ENCODE results near the gene ZSWIM6. TPM values are rescaled to one million over a fixed set of nuclear protein-coding genes. Genes with fewer than 3 reads are reported as not detected.

The ZSWIM6 gene
- total RNA-seq, 1 donor from 2014 or later: 20.3 TPM

DNA sequence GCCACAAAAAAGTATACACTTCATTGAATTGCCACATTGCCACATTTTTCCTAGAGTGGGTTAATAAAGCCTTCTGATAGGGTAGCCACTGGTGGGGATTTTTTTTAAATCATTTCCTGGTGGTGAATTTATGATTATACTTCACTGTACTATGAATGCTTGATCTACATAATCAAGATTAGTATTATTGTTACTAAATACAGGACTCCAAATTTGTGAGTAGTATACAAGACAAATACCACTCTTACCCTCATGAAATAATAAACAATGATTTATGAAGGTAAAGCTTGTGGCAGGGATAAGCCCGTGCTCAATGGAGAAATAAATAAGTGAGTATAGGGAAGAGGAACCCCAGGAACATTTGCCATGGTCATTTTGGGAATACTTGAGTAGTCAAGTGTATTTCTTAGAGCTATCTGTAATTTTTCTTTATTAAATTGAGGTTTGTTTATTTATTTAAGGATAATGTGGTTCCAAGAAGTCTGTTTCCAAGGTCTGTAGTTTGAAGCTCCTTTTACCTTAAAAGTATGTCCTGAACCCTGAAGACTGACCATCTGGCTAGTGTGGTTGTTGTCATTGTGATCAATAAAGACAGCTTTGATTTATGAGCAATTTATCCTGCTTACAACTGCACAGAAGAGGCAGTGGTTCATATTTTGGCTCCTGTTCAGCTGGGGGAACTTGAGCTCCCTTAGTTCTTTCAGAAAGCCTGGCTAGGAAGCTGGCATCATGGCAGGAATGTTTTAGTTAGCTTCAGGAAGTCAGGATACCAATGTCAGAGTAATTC lies 118.6 kb downstream of the ZSWIM6 start:
- Mint-ChIP-seq H3K4me1 (ENCODE audit: low read depth) (peaks cover 61% of the 10 kb centered on the region), H3K27ac (ENCODE audit: unreplicated experiment) (peak overlapping the region; percentile 96), H3K36me3 (ENCODE audit: low read depth) (peaks cover 4% of the 10 kb centered on the region), H3K9me3 (ENCODE audit: low read depth) (peaks cover 12% of the 10 kb centered on the region), H3K4me3 (ENCODE audit: unreplicated experiment) (no peak overlapping the region), H3K27me3 (ENCODE audit: low read depth) (no peaks in the 10 kb centered on the region)
- DNase-seq (ENCODE audit: low spot score): no peak
- TF ChIP-seq, protein P1, sequence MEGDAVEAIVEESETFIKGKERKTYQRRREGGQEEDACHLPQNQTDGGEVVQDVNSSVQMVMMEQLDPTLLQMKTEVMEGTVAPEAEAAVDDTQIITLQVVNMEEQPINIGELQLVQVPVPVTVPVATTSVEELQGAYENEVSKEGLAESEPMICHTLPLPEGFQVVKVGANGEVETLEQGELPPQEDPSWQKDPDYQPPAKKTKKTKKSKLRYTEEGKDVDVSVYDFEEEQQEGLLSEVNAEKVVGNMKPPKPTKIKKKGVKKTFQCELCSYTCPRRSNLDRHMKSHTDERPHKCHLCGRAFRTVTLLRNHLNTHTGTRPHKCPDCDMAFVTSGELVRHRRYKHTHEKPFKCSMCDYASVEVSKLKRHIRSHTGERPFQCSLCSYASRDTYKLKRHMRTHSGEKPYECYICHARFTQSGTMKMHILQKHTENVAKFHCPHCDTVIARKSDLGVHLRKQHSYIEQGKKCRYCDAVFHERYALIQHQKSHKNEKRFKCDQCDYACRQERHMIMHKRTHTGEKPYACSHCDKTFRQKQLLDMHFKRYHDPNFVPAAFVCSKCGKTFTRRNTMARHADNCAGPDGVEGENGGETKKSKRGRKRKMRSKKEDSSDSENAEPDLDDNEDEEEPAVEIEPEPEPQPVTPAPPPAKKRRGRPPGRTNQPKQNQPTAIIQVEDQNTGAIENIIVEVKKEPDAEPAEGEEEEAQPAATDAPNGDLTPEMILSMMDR (IDR thresholded peaks at IDR 0.05): no peak

DNA sequence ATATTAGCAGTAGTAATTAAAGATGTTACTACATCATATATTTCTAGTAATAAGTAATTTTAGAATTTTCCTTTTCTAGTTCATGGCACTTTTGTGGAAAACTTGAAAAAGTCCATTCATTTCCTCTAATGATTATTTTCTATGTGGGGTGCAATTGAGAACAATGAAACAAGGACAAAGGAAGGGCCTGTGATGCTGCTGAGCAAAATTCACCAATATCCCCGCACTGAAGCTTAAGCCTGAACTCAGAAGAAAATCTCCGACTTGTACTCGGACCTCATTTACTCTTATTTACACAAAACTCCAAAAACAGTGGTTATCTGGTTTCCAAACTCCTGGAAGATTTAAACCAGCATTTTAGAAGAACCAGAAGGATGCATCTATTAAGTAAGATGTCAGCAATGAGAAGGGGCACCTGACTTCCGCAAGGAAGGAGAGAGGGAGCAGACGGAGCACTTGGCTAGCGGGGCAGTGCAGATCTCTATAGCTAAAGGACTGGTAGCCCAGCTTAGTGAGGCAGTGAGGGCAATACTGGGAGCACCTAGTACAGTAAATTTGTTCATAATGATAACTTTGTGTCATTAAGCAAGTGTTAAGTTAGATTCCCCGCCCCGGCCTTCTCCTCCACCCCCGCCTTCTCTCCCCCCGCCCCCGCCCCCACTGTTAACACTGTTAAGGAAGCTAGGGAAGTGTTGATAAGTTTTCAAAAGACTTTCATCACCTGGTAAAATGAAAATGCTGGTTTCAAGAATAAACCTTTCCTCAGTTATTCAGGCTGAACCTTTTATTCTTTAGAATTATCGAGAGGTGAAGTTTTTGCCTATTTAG lies 123.3 kb downstream of the ZSWIM6 start:
- Mint-ChIP-seq H3K4me3 (ENCODE audit: unreplicated experiment) (no peak overlapping the region), H3K9me3 (ENCODE audit: low read depth) (no peaks in the 10 kb centered on the region), H3K27ac (ENCODE audit: unreplicated experiment) (no peak overlapping the region), H3K27me3 (ENCODE audit: low read depth) (no peaks in the 10 kb centered on the region), H3K4me1 (ENCODE audit: low read depth) (peaks cover 33% of the 10 kb centered on the region), H3K36me3 (ENCODE audit: low read depth) (no peaks in the 10 kb centered on the region)
- DNase-seq (ENCODE audit: low spot score): no peak
- TF ChIP-seq, protein P1 (IDR thresholded peaks at IDR 0.05): no peak

- Mint-ChIP-seq H3K4me1 (ENCODE audit: low read depth) (peaks cover 44% of the 10 kb centered on the region), H3K9me3 (ENCODE audit: low read depth) (no peaks in the 10 kb centered on the region), H3K4me3 (ENCODE audit: unreplicated experiment) (no peak overlapping the region), H3K36me3 (ENCODE audit: low read depth) (no peaks in the 10 kb centered on the region), H3K27me3 (ENCODE audit: low read depth) (no peaks in the 10 kb centered on the region), H3K27ac (ENCODE audit: unreplicated experiment) (no peak overlapping the region)
- DNase-seq (ENCODE audit: low spot score): no peak
- TF ChIP-seq, protein P1 (IDR thresholded peaks at IDR 0.05): no peak
Measured at GRCh38 chr5:61460471-61460870, 128.4 kb downstream of the ZSWIM6 start.

DNA sequence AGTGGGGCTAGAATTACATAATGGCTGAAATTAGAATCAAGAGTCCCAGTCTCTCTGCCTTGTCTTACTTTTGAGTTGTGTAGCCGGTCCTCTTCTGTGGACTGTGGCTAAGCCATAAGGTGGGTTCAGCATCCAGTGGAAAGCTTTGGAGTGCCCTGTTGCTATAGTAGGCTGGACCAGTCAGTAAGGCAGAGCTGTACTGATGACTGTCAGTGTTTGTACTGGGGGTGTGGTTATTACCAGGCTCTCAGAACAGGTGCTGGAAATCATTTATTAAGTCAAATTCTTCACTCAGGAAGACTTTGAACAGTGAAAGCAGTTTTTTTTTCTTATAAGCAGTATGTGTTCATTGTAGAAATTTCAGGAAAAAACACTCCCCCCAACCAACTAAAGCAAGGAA lies 129.4 kb downstream of the ZSWIM6 start:
- TF ChIP-seq, protein P1 (IDR thresholded peaks at IDR 0.05): no peak
- H3K36me3 Mint-ChIP-seq (ENCODE audit: low read depth): no peaks in the 10 kb centered on the region
- H3K4me1 Mint-ChIP-seq (ENCODE audit: low read depth): peaks cover 50% of the 10 kb centered on the region
- H3K9me3 Mint-ChIP-seq (ENCODE audit: low read depth): no peaks in the 10 kb centered on the region
- no peak for DNase-seq (ENCODE audit: low spot score)
- H3K27ac Mint-ChIP-seq (ENCODE audit: unreplicated experiment): no peak overlapping the region
- H3K4me3 Mint-ChIP-seq (ENCODE audit: unreplicated experiment): no peak overlapping the region
- no peaks in the 10 kb centered on the region for H3K27me3 Mint-ChIP-seq (ENCODE audit: low read depth)

GRCh38 chr5:61461926-61462325 lies 129.9 kb downstream of the ZSWIM6 start:
- H3K9me3 Mint-ChIP-seq (ENCODE audit: low read depth): no peaks in the 10 kb centered on the region
- no peak overlapping the region for H3K4me3 Mint-ChIP-seq (ENCODE audit: unreplicated experiment)
- H3K27me3 Mint-ChIP-seq (ENCODE audit: low read depth): no peaks in the 10 kb centered on the region
- DNase-seq (ENCODE audit: low spot score): no peak
- TF ChIP-seq, protein P1 (IDR thresholded peaks at IDR 0.05): no peak
- no peak overlapping the region for H3K27ac Mint-ChIP-seq (ENCODE audit: unreplicated experiment)
- H3K36me3 Mint-ChIP-seq (ENCODE audit: low read depth): no peaks in the 10 kb centered on the region
- peaks cover 54% of the 10 kb centered on the region for H3K4me1 Mint-ChIP-seq (ENCODE audit: low read depth)

Data from chondrocyte (in vitro differentiated cells).